Measurements from ENCODE around the gene JTB. TPM values are rescaled to one million over a fixed set of nuclear protein-coding genes. Genes with fewer than 3 reads are reported as not detected.

The JTB gene
- total RNA-seq, 1 experiment from 2014 or later = 123 TPM

DNA sequence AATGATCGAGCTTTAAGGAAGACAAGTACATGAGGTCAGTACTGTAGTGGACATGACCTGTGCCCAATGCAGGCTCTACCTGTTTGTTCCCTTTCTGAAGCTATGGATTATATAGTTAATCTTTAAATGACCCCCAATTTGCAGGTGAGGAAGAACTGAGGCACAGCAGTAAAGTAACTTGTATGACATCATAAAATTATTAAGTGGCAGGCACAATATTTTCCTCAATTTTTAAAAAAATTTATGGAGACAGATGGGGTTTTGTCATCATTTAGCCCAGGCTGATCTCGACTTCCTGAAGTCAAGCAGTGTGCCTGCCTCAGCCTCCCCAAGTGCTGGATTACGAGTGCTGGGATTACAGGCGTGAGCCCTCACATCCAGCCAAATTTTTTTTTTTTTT, 51.1 kb downstream of the JTB start:
- ChIA-PET RAD21 (ENCODE audit: low non-redundant PET in 1 of 2, low total read pairs in 2 of 2, uncharacterized antibody in 2 of 2, unreplicated experiment in 2 of 2) (no interaction called here), CTCF (no interaction called here), POLR2A (no interaction called here)
- ATAC-seq = no peak
- no peaks in the 10 kb centered on the region for H3K9me3 ChIP-seq (ENCODE audit: control insufficient read depth in 1 of 2, insufficient read depth in 1 of 2, low read depth in 1 of 2, low read length in 2 of 2)
- H3K9me2 ChIP-seq (ENCODE audit: insufficient read depth) = no peaks in the 10 kb centered on the region
- H3K4me2 ChIP-seq (ENCODE audit: low read length) = no peak overlapping the region
- H3K9ac ChIP-seq (ENCODE audit: low read length) = no peak overlapping the region
- H3K27me3 ChIP-seq (ENCODE audit: insufficient read depth, low read length) = no peaks in the 10 kb centered on the region
- H3K4me1 ChIP-seq (ENCODE audit: control insufficient read depth in 1 of 2, insufficient read depth in 2 of 2, low read length in 2 of 2) = peaks cover 10 to 20% of the 10 kb centered on the region in 2 experiments
- H2AFZ ChIP-seq (ENCODE audit: low read depth, low read length, poor library complexity, severe bottlenecking) = no peak overlapping the region
- H3K79me2 ChIP-seq (ENCODE audit: insufficient read depth, low read length) = peaks cover 9% of the 10 kb centered on the region
- H3K4me3 ChIP-seq (replicated peaks in 1 of 2; ENCODE audit: low read depth in 1 of 2, low read length in 2 of 2) = no peak overlapping the region
- DNase-seq (ENCODE audit: low read depth, low spot score) = no peak
- H4K20me1 ChIP-seq (ENCODE audit: insufficient read depth) = no peaks in the 10 kb centered on the region
- BruUV-seq (replicated peaks) = no TSS peak
- H3K27ac ChIP-seq (ENCODE audit: low read depth, low read length) = no peak overlapping the region
- peaks cover 2 to 7% of the 10 kb centered on the region in 2 experiments; a peak in 1 of 4 replicates for H3K36me3 ChIP-seq (ENCODE audit: control insufficient read depth in 1 of 2, insufficient read depth in 2 of 2, low read length in 2 of 2)
- TF ChIP-seq EGR1 (IDR thresholded peaks at IDR 0.05; ENCODE audit: low read depth) (no peak), SIN3A (IDR thresholded peaks at IDR 0.05; ENCODE audit: low read depth) (no peak), RAD21 (IDR thresholded peaks at IDR 0.05; ENCODE audit: low read depth) (no peak), ZNF274 (IDR thresholded peaks at IDR 0.05; ENCODE audit: low read depth, low read length) (no peak), SRF (IDR thresholded peaks at IDR 0.05; ENCODE audit: low read depth) (no peak), JUND (IDR thresholded peaks at IDR 0.05) (no peak), POLR2A (IDR thresholded peaks at IDR 0.05; ENCODE audit: borderline replicate concordance, extremely low read depth, insufficient read depth, insufficient read length) (no peak), POLR2AphosphoS5 (IDR thresholded peaks at IDR 0.05; ENCODE audit: low read depth, low read length) (no peak), CEBPB (IDR thresholded peaks at IDR 0.05; ENCODE audit: low read depth) (no peak), ZFX (IDR thresholded peaks at IDR 0.05) (no peak), TCF7L2 (IDR thresholded peaks at IDR 0.05; ENCODE audit: borderline replicate concordance, extremely low read depth, insufficient read depth, insufficient read length) (no peak), YY1 (IDR thresholded peaks at IDR 0.05; ENCODE audit: extremely low read depth, insufficient replicate concordance, low read depth, low read length) (no peak), ELF1 (IDR thresholded peaks at IDR 0.05; ENCODE audit: borderline replicate concordance, low read depth) (no peak), EZH2 (IDR thresholded peaks at IDR 0.05) (no peak), FOSL1 (IDR thresholded peaks at IDR 0.05; ENCODE audit: low read depth) (no peak)
- TF ChIP-seq, protein P1, sequence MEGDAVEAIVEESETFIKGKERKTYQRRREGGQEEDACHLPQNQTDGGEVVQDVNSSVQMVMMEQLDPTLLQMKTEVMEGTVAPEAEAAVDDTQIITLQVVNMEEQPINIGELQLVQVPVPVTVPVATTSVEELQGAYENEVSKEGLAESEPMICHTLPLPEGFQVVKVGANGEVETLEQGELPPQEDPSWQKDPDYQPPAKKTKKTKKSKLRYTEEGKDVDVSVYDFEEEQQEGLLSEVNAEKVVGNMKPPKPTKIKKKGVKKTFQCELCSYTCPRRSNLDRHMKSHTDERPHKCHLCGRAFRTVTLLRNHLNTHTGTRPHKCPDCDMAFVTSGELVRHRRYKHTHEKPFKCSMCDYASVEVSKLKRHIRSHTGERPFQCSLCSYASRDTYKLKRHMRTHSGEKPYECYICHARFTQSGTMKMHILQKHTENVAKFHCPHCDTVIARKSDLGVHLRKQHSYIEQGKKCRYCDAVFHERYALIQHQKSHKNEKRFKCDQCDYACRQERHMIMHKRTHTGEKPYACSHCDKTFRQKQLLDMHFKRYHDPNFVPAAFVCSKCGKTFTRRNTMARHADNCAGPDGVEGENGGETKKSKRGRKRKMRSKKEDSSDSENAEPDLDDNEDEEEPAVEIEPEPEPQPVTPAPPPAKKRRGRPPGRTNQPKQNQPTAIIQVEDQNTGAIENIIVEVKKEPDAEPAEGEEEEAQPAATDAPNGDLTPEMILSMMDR (IDR thresholded peaks at IDR 0.05 in 2 of 3, conservative IDR thresholded peaks at IDR 0.05 in 1 of 3; ENCODE audit: borderline replicate concordance in 1 of 3, insufficient read depth in 1 of 3, low read depth in 2 of 3, low read length in 2 of 3) = no peak
- TF ChIP-seq, protein P2, sequence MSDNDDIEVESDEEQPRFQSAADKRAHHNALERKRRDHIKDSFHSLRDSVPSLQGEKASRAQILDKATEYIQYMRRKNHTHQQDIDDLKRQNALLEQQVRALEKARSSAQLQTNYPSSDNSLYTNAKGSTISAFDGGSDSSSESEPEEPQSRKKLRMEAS (IDR thresholded peaks at IDR 0.05) = no peak
- TF ChIP-seq, protein P3, sequence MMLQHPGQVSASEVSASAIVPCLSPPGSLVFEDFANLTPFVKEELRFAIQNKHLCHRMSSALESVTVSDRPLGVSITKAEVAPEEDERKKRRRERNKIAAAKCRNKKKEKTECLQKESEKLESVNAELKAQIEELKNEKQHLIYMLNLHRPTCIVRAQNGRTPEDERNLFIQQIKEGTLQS (IDR thresholded peaks at IDR 0.05) = no peak
- TF ChIP-seq, protein P4, sequence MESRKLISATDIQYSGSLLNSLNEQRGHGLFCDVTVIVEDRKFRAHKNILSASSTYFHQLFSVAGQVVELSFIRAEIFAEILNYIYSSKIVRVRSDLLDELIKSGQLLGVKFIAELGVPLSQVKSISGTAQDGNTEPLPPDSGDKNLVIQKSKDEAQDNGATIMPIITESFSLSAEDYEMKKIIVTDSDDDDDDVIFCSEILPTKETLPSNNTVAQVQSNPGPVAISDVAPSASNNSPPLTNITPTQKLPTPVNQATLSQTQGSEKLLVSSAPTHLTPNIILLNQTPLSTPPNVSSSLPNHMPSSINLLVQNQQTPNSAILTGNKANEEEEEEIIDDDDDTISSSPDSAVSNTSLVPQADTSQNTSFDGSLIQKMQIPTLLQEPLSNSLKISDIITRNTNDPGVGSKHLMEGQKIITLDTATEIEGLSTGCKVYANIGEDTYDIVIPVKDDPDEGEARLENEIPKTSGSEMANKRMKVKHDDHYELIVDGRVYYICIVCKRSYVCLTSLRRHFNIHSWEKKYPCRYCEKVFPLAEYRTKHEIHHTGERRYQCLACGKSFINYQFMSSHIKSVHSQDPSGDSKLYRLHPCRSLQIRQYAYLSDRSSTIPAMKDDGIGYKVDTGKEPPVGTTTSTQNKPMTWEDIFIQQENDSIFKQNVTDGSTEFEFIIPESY (IDR thresholded peaks at IDR 0.05; ENCODE audit: extremely low read depth, insufficient replicate concordance, low read length) = no peak
- TF ChIP-seq, protein P5, sequence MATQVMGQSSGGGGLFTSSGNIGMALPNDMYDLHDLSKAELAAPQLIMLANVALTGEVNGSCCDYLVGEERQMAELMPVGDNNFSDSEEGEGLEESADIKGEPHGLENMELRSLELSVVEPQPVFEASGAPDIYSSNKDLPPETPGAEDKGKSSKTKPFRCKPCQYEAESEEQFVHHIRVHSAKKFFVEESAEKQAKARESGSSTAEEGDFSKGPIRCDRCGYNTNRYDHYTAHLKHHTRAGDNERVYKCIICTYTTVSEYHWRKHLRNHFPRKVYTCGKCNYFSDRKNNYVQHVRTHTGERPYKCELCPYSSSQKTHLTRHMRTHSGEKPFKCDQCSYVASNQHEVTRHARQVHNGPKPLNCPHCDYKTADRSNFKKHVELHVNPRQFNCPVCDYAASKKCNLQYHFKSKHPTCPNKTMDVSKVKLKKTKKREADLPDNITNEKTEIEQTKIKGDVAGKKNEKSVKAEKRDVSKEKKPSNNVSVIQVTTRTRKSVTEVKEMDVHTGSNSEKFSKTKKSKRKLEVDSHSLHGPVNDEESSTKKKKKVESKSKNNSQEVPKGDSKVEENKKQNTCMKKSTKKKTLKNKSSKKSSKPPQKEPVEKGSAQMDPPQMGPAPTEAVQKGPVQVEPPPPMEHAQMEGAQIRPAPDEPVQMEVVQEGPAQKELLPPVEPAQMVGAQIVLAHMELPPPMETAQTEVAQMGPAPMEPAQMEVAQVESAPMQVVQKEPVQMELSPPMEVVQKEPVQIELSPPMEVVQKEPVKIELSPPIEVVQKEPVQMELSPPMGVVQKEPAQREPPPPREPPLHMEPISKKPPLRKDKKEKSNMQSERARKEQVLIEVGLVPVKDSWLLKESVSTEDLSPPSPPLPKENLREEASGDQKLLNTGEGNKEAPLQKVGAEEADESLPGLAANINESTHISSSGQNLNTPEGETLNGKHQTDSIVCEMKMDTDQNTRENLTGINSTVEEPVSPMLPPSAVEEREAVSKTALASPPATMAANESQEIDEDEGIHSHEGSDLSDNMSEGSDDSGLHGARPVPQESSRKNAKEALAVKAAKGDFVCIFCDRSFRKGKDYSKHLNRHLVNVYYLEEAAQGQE (IDR thresholded peaks at IDR 0.05; ENCODE audit: low read depth) = no peak
- intact Hi-C loops (cut with micrococcal nuclease) = no loop called here

Measured in HCT116 (cell line).